K562 (cell line): Measurements from ENCODE around the gene CCDC9B. TPM values are rescaled to one million over a fixed set of nuclear protein-coding genes. Genes with fewer than 3 reads are reported as not detected.

ENCODE experiments used
- BACH1 ChIP-seq: fragments of 200-800 bp; sonication (Bioruptor generic); IDR thresholded peaks from 2 replicates; pipeline ENCODE4 v1.6.1; 2016; ENCODE audit warnings: missing genetic modification characterization, missing compliant biosample characterization
- BRD9 ChIP-seq: fragments of 450-650 bp; IDR thresholded peaks from 2 replicates; pipeline ENCODE4 v1.6.1; 2018; ENCODE audit warnings: low read depth; ENCODE audit not compliant: partially characterized antibody
- CREBBP ChIP-seq: IDR thresholded peaks from one replicate; pipeline ENCODE4 v1.6.1; 2012; ENCODE audit warnings: low read depth, mild to moderate bottlenecking, control low read depth, inconsistent platforms, low read length
- ELF1 ChIP-seq: fragments of 200-800 bp; sonication (Bioruptor generic); IDR thresholded peaks from 2 replicates; pipeline ENCODE4 v1.6.1; 2016; ENCODE audit warnings: missing genetic modification characterization, missing compliant biosample characterization
- ETS1 ChIP-seq: conservative IDR thresholded peaks from 2 replicates; pipeline ENCODE4 v1.6.1; 2011; ENCODE audit warnings: low read depth, mild to moderate bottlenecking, low read length; ENCODE audit not compliant: control insufficient read depth
- ETV1 ChIP-seq: fragments of 450-650 bp; conservative IDR thresholded peaks from 2 replicates; pipeline ENCODE4 v1.6.1; 2016; ENCODE audit warnings: missing genetic modification characterization, control low read depth, low read depth, missing compliant biosample characterization
- GATAD2B ChIP-seq: fragments of 450-650 bp; IDR thresholded peaks from 2 replicates; pipeline ENCODE4 v1.6.1; 2017; ENCODE audit warnings: mild to moderate bottlenecking, borderline replicate concordance
- HIVEP1 ChIP-seq: fragments of 250-450 bp; sonication (Bioruptor Pico); IDR thresholded peaks from 2 replicates; pipeline ENCODE4 v1.4.0; 2020; ENCODE audit warnings: mild to moderate bottlenecking
- KLF1 ChIP-seq: fragments of 450-650 bp; IDR thresholded peaks from 2 replicates; pipeline ENCODE4 v1.6.1; 2016; ENCODE audit warnings: missing genetic modification characterization, missing compliant biosample characterization
- MCM3 ChIP-seq: fragments of 450-650 bp; IDR thresholded peaks from 2 replicates; pipeline ENCODE4 v1.6.1; 2016
- MTA1 ChIP-seq: fragments of 450-650 bp; IDR thresholded peaks from 2 replicates; pipeline ENCODE4 v1.6.1; 2017; ENCODE audit warnings: borderline replicate concordance
- PHF8 ChIP-seq: fragments of 200-600 bp; sonication (generic); IDR thresholded peaks from 2 replicates; pipeline ENCODE4 v1.6.1; 2012; ENCODE audit warnings: mixed run types, mild to moderate bottlenecking, inconsistent platforms, low read length, moderate library complexity, borderline replicate concordance
- RAD21 ChIP-seq, 2 experiments: fragments of 250-450 bp in 1 of 2; fragments of 450-650 bp in 1 of 2; sonication (Bioruptor Pico) in 1 of 2; formaldehyde crosslinking in 1 of 2; IDR thresholded peaks in 1 of 2; conservative IDR thresholded peaks in 1 of 2; 2 replicates each; pipeline versions ENCODE4 v1.4.0 to v1.8.0; 2020 to 2022; ENCODE audit warnings: mild to moderate bottlenecking in 2 of 2, moderate library complexity in 1 of 2
- SP1 ChIP-seq: sonication (generic); formaldehyde crosslinking; IDR thresholded peaks from 2 replicates; pipeline ENCODE4 v1.8.1; 2022; ENCODE audit warnings: mild to moderate bottlenecking, missing genetic modification reagents
- TARDBP ChIP-seq: fragments of 450-650 bp; IDR thresholded peaks from 2 replicates; pipeline ENCODE4 v1.6.1; 2016
- TRIM24 ChIP-seq, 2 experiments: fragments of 450-650 bp; IDR thresholded peaks; 2 replicates each; pipeline ENCODE4 v1.6.1; 2016
- XRCC5 ChIP-seq: fragments of 200-400 bp; formaldehyde crosslinking; IDR thresholded peaks from 2 replicates; pipeline ENCODE4 v1.6.1; 2017; ENCODE audit warnings: low read depth, mild to moderate bottlenecking, low read length
- ZBTB26 ChIP-seq: fragments of 450-650 bp; formaldehyde crosslinking; IDR thresholded peaks from 2 replicates; pipeline ENCODE4 v1.4.0; 2022; ENCODE audit warnings: missing genetic modification characterization
- ZNF311 ChIP-seq: fragments of 250-450 bp; sonication (Bioruptor Pico); IDR thresholded peaks from 2 replicates; pipeline ENCODE4 v1.4.0; 2020; ENCODE audit warnings: mild to moderate bottlenecking, moderate library complexity
- polyA plus RNA-seq, 8 experiments: library from polyadenylated mRNA; depleted of rRNA in 4 of 8; stranded (reverse) in 5 of 8; unstranded in 3 of 8; fragments of >200 nt; fragmentation: Nextera tagmentation in 2 of 8; fragmentation: Illumina TruSeq in 1 of 8; extraction: Ambion mirVana in 2 of 8; extraction: Trizol in 1 of 8; gene quantifications; 2 replicates each; pipeline versions ENCODE4 v1.2.1 to v1.2.3, GENCODE V29; 2011 to 2014; ENCODE audit warnings: inconsistent platforms in 1 of 8, missing spikeins in 1 of 8
- total RNA-seq, 7 experiments: library from RNA; depleted of rRNA in 6 of 7; stranded (reverse); fragments of >200 nt in 6 of 7; fragmentation: Illumina TruSeq in 2 of 7; extraction: Trizol in 2 of 7; gene quantifications; 2 replicates each; pipeline versions ENCODE4 v1.2.1 to v1.2.3, GENCODE V29; 2011 to 2021; ENCODE audit warnings: low replicate concordance in 1 of 7

CCDC9B gene
- total and polyA plus RNA-seq, 9 of the 15 experiments (the other 6 are each of a cell fraction or from before 2014, with no cell fraction given) = 0.01 to 0.47 (median 0.15) TPM; not detected in 1

DNA sequence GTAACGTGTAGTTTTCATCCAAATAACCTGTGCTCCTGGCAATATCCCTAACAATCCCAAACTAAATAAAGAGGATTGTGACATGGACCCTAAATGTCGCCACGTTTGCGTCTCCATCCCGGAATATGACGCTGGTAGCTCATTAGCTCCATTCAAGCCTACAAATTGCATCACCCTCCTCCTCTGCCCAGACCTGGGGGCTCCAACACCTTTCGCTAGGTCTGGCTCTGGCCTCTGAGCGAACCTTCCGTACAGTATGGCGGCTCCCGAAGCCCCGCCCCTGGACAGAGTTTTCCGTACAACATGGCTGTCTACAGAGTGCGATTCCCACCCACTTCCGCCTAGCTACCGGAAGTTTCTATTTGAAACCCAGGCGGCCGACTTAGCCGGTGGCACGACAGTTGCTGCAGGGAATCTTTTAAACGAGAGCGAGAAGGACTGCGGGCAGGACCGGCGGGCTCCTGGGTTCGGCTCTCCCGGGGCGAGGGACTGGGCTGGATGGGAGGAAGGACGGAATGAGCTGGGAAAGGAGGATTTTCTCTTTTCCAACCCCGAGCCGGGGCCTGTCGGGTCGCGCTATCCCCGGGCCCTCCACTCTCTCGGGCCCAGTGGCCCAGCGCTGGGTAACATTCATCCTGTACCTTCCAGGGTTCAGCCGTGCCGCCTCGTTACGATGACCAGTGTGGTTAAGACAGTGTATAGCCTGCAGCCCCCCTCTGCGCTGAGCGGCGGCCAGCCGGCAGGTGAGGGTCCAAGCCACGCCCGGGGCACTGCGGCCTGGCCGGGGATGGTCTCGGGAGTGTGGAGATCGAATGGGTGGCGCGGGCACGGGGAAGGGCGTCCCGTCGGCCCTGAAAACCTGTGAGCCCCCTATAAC lies 42.1 kb upstream of the CCDC9B start, which contains the start of gene KNSTRN (continued):
- TF ChIP-seq TARDBP = no peak
- TF ChIP-seq PHF8 = peak; percentile 87; the same call in 1 of the 2 replicates
- peak; percentile 70 for TF ChIP-seq KLF1
- TF ChIP-seq MTA1 = no peak
- TF ChIP-seq TRIM24 (IDR thresholded peaks at IDR 0.05) = peak in 1 of 2 experiments; percentile 88; a peak in 2 of 4 replicates
- no peak for TF ChIP-seq ZBTB26 (CRISPR knock-in tag)
- TF ChIP-seq XRCC5 = peak; percentile 45; the same call in 1 of the 2 replicates
- peak; percentile 85 for TF ChIP-seq ETS1
- TF ChIP-seq HIVEP1 = no peak
- TF ChIP-seq SP1 (CRISPR knock-in tag) = peak; percentile 79; the same call in 1 of the 2 replicates
- no peak; the same call in 1 of the 2 replicates for TF ChIP-seq BACH1
- TF ChIP-seq CREBBP = no peak
- TF ChIP-seq RAD21 (CRISPR knock-in tag; conservative IDR thresholded peaks at IDR 0.05 in 1 of 2, IDR thresholded peaks at IDR 0.05 in 1 of 2) = no peak
- TF ChIP-seq ZNF311 (CRISPR knock-in tag) = no peak
- no peak for TF ChIP-seq MCM3
- TF ChIP-seq ELF1 = peak; percentile 77
- no peak for TF ChIP-seq GATAD2B
- peak; percentile 53 for TF ChIP-seq ETV1 (tag)
- no peak for TF ChIP-seq BRD9
